Breast epithelium (tissue), 4 donors: ENCODE data around the gene DUS3L. TPM values are rescaled to one million over a fixed set of nuclear protein-coding genes. Genes with fewer than 3 reads are reported as not detected.
A peak's percentile ranks its signal among the peaks of the same experiment; 100 is the strongest.

Experiments
- DNase-seq, 2 donors: peaks; one replicate each; pipeline ENCODE4 v3.0.0-alpha.2; 2019; ENCODE audit warnings: low spot score in 2 of 2
- H3K27ac ChIP-seq, 2 donors: fragments of 200-600 bp; sonication (generic) in 1 of 2; one replicate each; pipeline ENCODE4 v1.5.1; 2016 to 2019; ENCODE audit warnings: mild to moderate bottlenecking in 1 of 2
- H3K27me3 ChIP-seq, 2 donors: fragments of 200-600 bp; sonication (generic) in 1 of 2; one replicate each; pipeline versions ENCODE4 v1.5.1 to v1.6.0; 2017 to 2019; ENCODE audit warnings: control low read depth in 1 of 2, mild to moderate bottlenecking in 1 of 2
- H3K36me3 ChIP-seq: fragments of 200-600 bp; one replicate; pipeline ENCODE4 v1.5.1; 2019
- H3K4me1 ChIP-seq, 2 donors: fragments of 200-600 bp; sonication (generic); one replicate each; pipeline ENCODE4 v1.5.1; 2016 to 2019; ENCODE audit warnings: control low read depth in 1 of 2
- H3K4me3 ChIP-seq, 3 donors: fragments of 200-600 bp; sonication (generic); 1 replicate in 2 of 3; 2 replicates in 1 of 3; pipeline ENCODE4 v1.5.1; 2016 to 2019; ENCODE audit warnings: mild to moderate bottlenecking in 3 of 3, moderate library complexity in 2 of 3
- H3K9me3 ChIP-seq, 2 donors: fragments of 200-600 bp; sonication (generic) in 1 of 2; one replicate each; pipeline ENCODE4 v1.5.1; 2016 to 2019; ENCODE audit warnings: control low read depth in 1 of 2
- POLR2A ChIP-seq: fragments of 450-650 bp; IDR thresholded peaks from one replicate; pipeline ENCODE4 v1.6.1; 2016; ENCODE audit warnings: antibody characterized with exemption, mild to moderate bottlenecking, moderate library complexity
- POLR2AphosphoS5 ChIP-seq, 3 donors: sonication (generic); formaldehyde crosslinking; IDR thresholded peaks; one replicate each; pipeline ENCODE4 v1.6.1; 2017; ENCODE audit warnings: antibody characterized with exemption in 3 of 3
- intact Hi-C: fragments of 100-400 bp; cut with DNase I; formaldehyde crosslinking; loops from one replicate; pipeline ENCODE4 v1.15.1; 2023; ENCODE audit warnings: low total_unique reads
- total RNA-seq, 3 donors: library from RNA; depleted of rRNA; stranded (reverse); fragments of >200 nt; gene quantifications; one replicate each; pipeline ENCODE4 v1.1.0, GENCODE V29; 2016
- TF ChIP-seq, protein P1 (sequence below), 3 donors: fragments of 450-650 bp; IDR thresholded peaks; one replicate each; pipeline ENCODE4 v1.5.1; 2016 to 2017; ENCODE audit warnings: antibody characterized with exemption in 3 of 3, mild to moderate bottlenecking in 3 of 3, moderate library complexity in 3 of 3

DUS3L gene
- total RNA-seq, 3 donors from 2014 or later: 28.8 to 44.9 (median 37.2) TPM

DNA sequence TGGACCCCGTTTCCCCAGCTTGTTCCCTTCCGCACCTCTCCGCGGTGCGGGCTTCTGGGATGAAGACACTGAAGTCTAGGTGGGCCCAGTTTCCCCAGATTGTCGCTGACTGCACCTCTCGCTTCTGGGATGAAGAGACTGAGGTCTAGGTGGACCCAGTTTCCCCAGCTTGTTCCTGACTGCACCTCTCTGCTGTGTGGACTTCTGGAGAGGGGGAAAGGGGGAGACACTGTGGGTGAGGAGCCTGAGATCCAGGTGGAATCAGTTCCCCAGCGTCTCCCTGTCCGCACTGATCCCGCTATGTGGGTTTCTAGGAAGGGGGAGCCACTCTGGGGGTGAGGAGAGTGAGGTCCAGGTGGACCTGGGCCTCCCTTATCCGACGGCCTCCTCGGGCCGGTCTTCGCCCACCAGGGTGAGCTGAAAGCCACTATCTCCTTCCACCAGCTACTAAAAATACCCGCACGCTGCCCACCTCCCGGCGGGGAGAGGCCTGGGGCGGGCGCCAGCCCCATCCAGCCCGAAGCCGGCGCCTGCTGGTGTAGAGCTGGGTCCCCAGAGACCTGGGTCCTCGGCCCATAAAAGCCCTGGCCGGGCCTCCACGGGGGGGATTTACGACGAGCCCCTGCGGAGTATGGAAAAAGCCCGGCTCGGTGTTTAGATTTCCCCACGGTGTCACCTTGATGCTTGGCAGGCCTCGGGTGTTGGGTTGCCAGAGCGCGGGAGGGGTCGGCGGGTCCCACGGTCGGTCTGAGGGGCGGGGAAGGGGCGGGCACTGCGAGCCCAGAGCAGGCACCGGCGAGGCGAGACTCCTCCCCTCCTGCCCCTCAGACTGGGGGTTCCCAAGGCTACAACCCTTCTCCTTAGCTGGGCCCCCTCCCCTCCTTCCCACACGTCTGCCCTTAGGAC lies 38.0 kb upstream of the DUS3L start:
- Histone ChIP-seq H3K4me3 (peak overlapping the region; percentile 42 to 78 (median 57)), H3K4me1 (peaks cover 0 to 3% of the 10 kb centered on the region in 2 donors), H3K27ac (peak overlapping the region; percentile 61 to 84), H3K9me3 (no peaks in the 10 kb centered on the region), H3K27me3 (peaks cover 0 to 5% of the 10 kb centered on the region in 2 donors), H3K36me3 (no peaks in the 10 kb centered on the region)
- TF ChIP-seq, protein P1, sequence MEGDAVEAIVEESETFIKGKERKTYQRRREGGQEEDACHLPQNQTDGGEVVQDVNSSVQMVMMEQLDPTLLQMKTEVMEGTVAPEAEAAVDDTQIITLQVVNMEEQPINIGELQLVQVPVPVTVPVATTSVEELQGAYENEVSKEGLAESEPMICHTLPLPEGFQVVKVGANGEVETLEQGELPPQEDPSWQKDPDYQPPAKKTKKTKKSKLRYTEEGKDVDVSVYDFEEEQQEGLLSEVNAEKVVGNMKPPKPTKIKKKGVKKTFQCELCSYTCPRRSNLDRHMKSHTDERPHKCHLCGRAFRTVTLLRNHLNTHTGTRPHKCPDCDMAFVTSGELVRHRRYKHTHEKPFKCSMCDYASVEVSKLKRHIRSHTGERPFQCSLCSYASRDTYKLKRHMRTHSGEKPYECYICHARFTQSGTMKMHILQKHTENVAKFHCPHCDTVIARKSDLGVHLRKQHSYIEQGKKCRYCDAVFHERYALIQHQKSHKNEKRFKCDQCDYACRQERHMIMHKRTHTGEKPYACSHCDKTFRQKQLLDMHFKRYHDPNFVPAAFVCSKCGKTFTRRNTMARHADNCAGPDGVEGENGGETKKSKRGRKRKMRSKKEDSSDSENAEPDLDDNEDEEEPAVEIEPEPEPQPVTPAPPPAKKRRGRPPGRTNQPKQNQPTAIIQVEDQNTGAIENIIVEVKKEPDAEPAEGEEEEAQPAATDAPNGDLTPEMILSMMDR (IDR thresholded peaks at IDR 0.05): no peak
- TF ChIP-seq POLR2AphosphoS5 (IDR thresholded peaks at IDR 0.05) (no peak), POLR2A (no peak)
- no peak for DNase-seq
- intact Hi-C loops: no loop called here

DNA sequence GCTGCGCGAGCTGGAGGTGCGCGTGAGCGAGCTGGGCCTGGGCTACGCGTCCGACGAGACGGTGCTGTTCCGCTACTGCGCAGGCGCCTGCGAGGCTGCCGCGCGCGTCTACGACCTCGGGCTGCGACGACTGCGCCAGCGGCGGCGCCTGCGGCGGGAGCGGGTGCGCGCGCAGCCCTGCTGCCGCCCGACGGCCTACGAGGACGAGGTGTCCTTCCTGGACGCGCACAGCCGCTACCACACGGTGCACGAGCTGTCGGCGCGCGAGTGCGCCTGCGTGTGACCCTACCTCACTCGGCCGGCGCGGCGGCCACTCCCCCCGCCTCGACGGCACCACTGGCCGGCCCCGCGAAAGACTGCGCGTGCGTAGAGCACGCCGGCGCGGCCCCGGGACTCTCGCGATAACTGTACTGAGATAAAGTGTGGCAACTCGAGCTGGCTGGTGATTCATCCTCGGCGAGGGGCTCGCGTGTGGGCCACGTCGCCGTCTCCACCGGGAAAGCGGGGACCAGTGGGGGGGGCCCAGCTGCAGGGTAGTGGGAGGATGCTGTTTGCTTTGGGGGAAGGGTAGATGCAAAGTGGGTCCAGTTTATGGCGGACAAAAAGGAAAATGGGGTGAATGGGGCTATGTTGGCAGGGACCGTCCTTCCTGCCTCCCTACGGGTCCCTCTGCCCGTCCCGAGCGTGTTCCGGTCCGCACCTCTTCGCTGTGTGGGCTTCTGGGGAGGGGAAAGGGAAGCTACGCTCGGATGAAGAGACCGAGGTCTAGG lies 37.1 kb upstream of the DUS3L start:
- peaks cover 0 to 3% of the 10 kb centered on the region in 2 donors for H3K4me1 ChIP-seq
- intact Hi-C loops: no loop called here
- peak overlapping the region; percentile 61 to 84 for H3K27ac ChIP-seq
- peaks cover 0 to 5% of the 10 kb centered on the region in 2 donors for H3K27me3 ChIP-seq
- H3K36me3 ChIP-seq: no peaks in the 10 kb centered on the region
- TF ChIP-seq, protein P1 (IDR thresholded peaks at IDR 0.05): no peak
- TF ChIP-seq POLR2A (peak; percentile 28), POLR2AphosphoS5 (IDR thresholded peaks at IDR 0.05) (peak in 1 of 3 donors; percentile 82)
- no peaks in the 10 kb centered on the region for H3K9me3 ChIP-seq
- H3K4me3 ChIP-seq: peak overlapping the region; percentile 42 to 78 (median 57)
- peak; percentile 74 to 81 for DNase-seq

DNA sequence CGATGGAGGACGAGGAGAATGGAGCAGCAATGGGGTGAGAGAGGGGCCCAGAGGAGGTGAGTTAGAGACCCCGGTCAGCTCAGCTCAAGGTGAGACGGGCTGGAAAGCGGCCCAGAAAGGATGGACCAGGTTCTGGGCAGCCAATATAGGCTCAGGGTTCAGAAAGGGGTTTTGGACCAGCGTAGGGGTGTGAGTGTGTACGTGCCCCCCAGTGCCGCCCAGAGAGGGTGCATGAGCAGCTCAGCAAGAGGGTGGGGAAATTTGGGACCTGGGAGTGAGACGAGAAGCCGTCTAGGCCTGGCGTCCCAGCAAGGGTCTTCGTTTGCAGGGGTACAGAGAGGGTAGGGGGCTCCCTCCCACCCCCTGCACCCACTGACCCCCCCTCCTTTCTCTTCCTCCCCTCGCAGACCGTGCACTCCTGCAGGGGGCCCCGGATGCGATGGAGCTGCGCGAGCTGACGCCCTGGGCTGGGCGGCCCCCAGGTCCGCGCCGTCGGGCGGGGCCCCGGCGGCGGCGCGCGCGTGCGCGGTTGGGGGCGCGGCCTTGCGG lies 36.5 kb upstream of the DUS3L start:
- intact Hi-C loops: no loop called here
- no peak for DNase-seq
- TF ChIP-seq POLR2AphosphoS5 (IDR thresholded peaks at IDR 0.05): no peak
- TF ChIP-seq POLR2A: no peak
- TF ChIP-seq, protein P1 (IDR thresholded peaks at IDR 0.05): no peak
- Histone ChIP-seq H3K9me3 (no peaks in the 10 kb centered on the region), H3K27me3 (peaks cover 0 to 5% of the 10 kb centered on the region in 2 donors), H3K36me3 (no peaks in the 10 kb centered on the region), H3K4me3 (peak overlapping the region; percentile 20 to 78 (median 57)), H3K27ac (peak overlapping the region in 1 of 2 donors; percentile 84), H3K4me1 (peaks cover 0 to 3% of the 10 kb centered on the region in 2 donors)

DNA sequence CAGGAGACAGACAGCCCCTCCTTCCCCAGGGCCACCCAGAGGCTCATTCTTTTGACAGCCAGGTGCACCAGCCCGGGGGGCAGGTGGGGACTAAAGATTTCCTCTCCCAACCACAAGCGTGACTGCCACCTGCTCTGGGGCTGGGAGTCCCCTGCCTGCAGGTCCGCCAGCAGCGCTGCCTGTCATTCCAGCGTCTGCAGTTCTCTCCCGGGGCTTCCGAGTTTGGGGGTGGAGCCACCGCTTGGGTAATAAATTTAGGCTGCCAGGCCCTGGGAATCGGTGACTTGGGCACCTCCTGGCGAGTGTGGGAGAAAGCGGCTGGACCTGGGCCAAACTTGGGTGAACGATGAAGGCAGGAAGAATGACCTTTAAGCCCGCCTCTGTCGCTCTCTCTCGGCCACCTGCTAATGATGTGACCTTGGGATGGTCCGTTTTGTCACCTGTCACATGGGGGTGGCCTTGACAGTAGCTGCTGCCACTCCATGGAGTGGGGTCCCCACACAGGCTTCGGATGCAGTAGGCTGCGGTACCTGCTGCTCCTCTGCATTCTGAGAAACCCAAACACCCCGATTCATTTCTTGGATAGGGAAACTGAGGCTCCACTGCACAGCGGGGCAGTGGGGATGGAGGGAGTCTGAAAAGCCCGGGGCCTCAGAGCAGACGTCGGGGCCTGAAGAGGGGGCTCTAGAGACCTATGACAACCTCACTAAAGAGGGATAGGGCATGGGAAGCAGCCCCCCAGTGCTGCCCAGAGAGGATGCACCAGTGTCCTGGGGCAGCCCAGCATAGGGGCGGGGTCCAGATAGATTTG lies 35.8 kb upstream of the DUS3L start:
- no peak for TF ChIP-seq POLR2AphosphoS5 (IDR thresholded peaks at IDR 0.05)
- TF ChIP-seq POLR2A: no peak
- TF ChIP-seq, protein P1 (IDR thresholded peaks at IDR 0.05): no peak
- Histone ChIP-seq H3K4me1 (peaks cover 0 to 3% of the 10 kb centered on the region in 2 donors), H3K27ac (no peak overlapping the region), H3K36me3 (no peaks in the 10 kb centered on the region), H3K4me3 (no peak overlapping the region), H3K27me3 (peaks cover 0 to 5% of the 10 kb centered on the region in 2 donors), H3K9me3 (no peaks in the 10 kb centered on the region)
- peak; percentile 49 to 71 for DNase-seq
- intact Hi-C loops: no loop called here
